Stimulated activated naive CD8-positive, alpha-beta T cell treated with anti-CD3 and anti-CD28 coated beads, Interleukin-15, amount 100 ng/mL, for 72 hours (primary cell): Measurements from ENCODE around the gene LPIN3.

Experiments
- ATAC-seq: fragments of 150-1000 bp; cut with Tn5 transposase; 2 replicates; pipeline ENCODE4 v1.10.0; 2021; ENCODE audit warnings: mild to moderate bottlenecking, moderate library complexity
- DNase-seq, 2 donors: peaks; one replicate each; pipeline ENCODE4 v3.0.0; 2021 to 2022
- H3K27ac Mint-ChIP-seq, 2 donors: one replicate each; pipeline ENCODE4 v1.8.0; 2022; ENCODE audit warnings: mild to moderate bottlenecking in 2 of 2, mixed read lengths in 2 of 2, moderate library complexity in 2 of 2
- H3K27me3 Mint-ChIP-seq: one replicate; pipeline ENCODE4 v1.8.0; 2022; ENCODE audit warnings: mixed read lengths
- H3K4me1 Mint-ChIP-seq: one replicate; pipeline ENCODE4 v1.8.0; 2022; ENCODE audit warnings: mild to moderate bottlenecking, mixed read lengths
- H3K4me3 Mint-ChIP-seq, 2 donors: one replicate each; pipeline ENCODE4 v1.8.0; 2022; ENCODE audit warnings: mild to moderate bottlenecking in 2 of 2, mixed read lengths in 2 of 2, moderate library complexity in 1 of 2
- H3K9me3 Mint-ChIP-seq, 2 donors: one replicate each; pipeline ENCODE4 v1.8.0; 2022; ENCODE audit warnings: mixed read lengths in 2 of 2

The LPIN3 gene

DNA sequence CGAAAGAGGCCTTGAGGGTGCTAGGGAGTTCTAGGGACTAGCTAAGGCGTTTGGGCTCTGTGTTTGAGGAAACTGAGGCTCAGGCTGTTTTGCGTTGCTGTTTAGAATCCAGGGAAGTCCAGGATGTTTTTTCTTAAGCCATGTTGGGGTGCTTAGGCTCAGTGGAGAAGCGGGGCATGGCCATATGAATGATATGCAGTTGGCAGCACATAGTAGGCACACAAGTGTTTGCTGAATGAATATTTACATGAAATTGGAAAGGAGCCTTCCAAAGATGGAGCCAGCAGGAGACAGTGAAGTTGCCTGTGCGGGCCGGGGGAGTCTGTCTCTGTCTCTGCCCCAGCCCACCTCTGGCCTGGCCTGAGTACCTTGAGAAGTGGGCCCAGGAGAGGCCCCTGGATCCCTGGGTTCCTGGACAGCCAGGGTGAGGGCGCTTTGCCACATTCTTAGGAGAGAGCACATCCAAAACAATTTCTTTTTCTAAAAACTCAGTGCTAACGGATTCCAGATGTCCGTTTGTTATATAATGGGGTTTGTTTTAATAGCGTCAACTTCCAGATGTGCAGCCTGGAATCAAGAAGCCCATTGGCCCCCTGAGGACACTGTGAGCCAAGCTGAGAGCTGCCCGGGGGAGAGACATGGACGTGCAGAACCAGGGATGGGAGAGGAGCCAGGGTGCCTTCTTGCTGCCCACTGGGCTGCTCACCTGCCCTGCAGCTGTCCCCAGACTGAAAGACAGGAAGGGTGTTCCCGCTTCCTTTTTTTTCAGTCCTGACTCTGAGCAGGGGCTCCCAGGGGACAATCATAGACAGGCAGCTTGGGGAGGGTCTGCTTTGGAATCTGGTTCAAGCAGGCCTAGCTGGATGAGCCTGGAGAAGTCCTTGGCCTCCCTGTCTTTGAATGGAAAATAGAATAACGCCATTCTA, 46.1 kb downstream of the LPIN3 start:
- DNase-seq (no peak), ATAC-seq (no peak)
- Mint-ChIP-seq H3K4me1 (no peaks in the 10 kb centered on the region), H3K27ac (no peak overlapping the region), H3K9me3 (peaks cover 4 to 7% of the 10 kb centered on the region in 2 donors), H3K27me3 (peaks cover 10% of the 10 kb centered on the region), H3K4me3 (no peak overlapping the region)

- H3K27me3 Mint-ChIP-seq, result peaks cover 10% of the 10 kb centered on the region
- no peak overlapping the region for H3K4me3 Mint-ChIP-seq
- no peaks in the 10 kb centered on the region for H3K4me1 Mint-ChIP-seq
- ATAC-seq, result no peak
- DNase-seq, result no peak
- H3K27ac Mint-ChIP-seq, result no peak overlapping the region
- peaks cover 4 to 7% of the 10 kb centered on the region in 2 donors for H3K9me3 Mint-ChIP-seq
Observed at GRCh38 chr20:41387444-41387851, 46.8 kb downstream of the LPIN3 start.

GRCh38 chr20:41390889-41391288, 50.3 kb downstream of the LPIN3 start:
- no peak overlapping the region for H3K27ac Mint-ChIP-seq
- ATAC-seq (no peak), DNase-seq (no peak)
- H3K27me3 Mint-ChIP-seq, result no peaks in the 10 kb centered on the region
- no peaks in the 10 kb centered on the region for H3K4me1 Mint-ChIP-seq
- no peak overlapping the region for H3K4me3 Mint-ChIP-seq
- H3K9me3 Mint-ChIP-seq, result no peaks in the 10 kb centered on the region

GRCh38 chr20:41391587-41392001, 51.0 kb downstream of the LPIN3 start:
- Mint-ChIP-seq H3K4me3 (no peak overlapping the region), H3K27ac (peak overlapping the region in 1 of 2 donors; percentile 19), H3K9me3 (no peaks in the 10 kb centered on the region), H3K4me1 (no peaks in the 10 kb centered on the region), H3K27me3 (no peaks in the 10 kb centered on the region)
- no peak for DNase-seq
- no peak for ATAC-seq

- H3K9me3 Mint-ChIP-seq, result no peaks in the 10 kb centered on the region
- no peak for DNase-seq
- no peaks in the 10 kb centered on the region for H3K27me3 Mint-ChIP-seq
- no peak for ATAC-seq
- H3K4me3 Mint-ChIP-seq, result no peak overlapping the region
- H3K4me1 Mint-ChIP-seq, result no peaks in the 10 kb centered on the region
- peak overlapping the region in 1 of 2 donors; percentile 86 for H3K27ac Mint-ChIP-seq
Observed at GRCh38 chr20:41392295-41392694, 51.7 kb downstream of the LPIN3 start.

GRCh38 chr20:41392871-41393704, 52.5 kb downstream of the LPIN3 start:
- DNase-seq (no peak), ATAC-seq (no peak)
- H3K27me3 Mint-ChIP-seq, result no peaks in the 10 kb centered on the region
- no peak overlapping the region for H3K27ac Mint-ChIP-seq
- no peak overlapping the region for H3K4me3 Mint-ChIP-seq
- no peaks in the 10 kb centered on the region for H3K4me1 Mint-ChIP-seq
- no peaks in the 10 kb centered on the region for H3K9me3 Mint-ChIP-seq

DNA sequence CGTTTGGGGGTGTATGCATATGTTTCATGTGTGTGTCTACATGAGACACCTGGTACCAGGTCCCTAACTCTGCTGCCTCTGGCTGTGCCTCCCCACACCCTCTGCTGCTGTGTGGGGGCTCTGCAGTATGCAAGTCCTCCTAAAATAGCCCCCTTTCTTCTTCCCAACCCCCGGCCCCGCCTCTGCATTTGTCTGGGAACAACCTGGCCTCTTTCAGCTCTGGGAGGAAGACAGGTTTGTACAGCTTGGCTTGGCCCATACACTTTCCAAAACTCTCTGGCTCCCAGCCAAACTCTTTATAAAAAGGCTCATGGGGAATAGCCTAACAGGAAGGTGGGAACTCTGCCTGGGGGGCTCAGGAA, 53.1 kb downstream of the LPIN3 start:
- Mint-ChIP-seq H3K27ac (no peak overlapping the region), H3K4me1 (no peaks in the 10 kb centered on the region), H3K4me3 (no peak overlapping the region), H3K9me3 (no peaks in the 10 kb centered on the region), H3K27me3 (no peaks in the 10 kb centered on the region)
- DNase-seq, result no peak
- no peak for ATAC-seq

DNA sequence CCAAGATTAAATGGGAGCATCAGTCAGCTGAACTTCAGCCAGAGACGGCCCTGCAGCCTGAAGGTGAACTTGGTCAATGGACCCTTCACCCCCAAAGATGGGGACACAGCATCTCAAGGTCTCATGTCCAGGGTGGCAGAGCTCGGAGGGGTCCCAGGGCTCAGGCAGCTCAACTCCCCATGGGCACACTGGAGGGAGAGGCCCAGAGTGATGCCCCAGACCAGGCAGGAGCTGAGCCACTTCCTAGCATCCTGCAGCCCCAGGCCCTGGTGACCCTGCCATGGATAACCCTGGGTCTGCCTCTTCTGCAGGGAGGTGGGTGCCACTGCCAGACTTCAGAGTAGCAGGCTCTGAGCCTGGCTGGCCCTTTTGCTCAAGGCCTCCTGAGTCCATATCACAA, 53.5 kb downstream of the LPIN3 start:
- no peak overlapping the region for H3K4me3 Mint-ChIP-seq
- no peaks in the 10 kb centered on the region for H3K4me1 Mint-ChIP-seq
- DNase-seq (no peak), ATAC-seq (no peak)
- H3K27me3 Mint-ChIP-seq, result no peaks in the 10 kb centered on the region
- no peak overlapping the region for H3K27ac Mint-ChIP-seq
- no peaks in the 10 kb centered on the region for H3K9me3 Mint-ChIP-seq

- Mint-ChIP-seq H3K9me3 (no peaks in the 10 kb centered on the region), H3K27ac (peak overlapping the region in 1 of 2 donors; percentile 24), H3K4me1 (no peaks in the 10 kb centered on the region), H3K4me3 (no peak overlapping the region), H3K27me3 (no peaks in the 10 kb centered on the region)
- ATAC-seq (no peak), DNase-seq (no peak)
Observed at GRCh38 chr20:41394931-41395666, 54.5 kb downstream of the LPIN3 start.

DNA sequence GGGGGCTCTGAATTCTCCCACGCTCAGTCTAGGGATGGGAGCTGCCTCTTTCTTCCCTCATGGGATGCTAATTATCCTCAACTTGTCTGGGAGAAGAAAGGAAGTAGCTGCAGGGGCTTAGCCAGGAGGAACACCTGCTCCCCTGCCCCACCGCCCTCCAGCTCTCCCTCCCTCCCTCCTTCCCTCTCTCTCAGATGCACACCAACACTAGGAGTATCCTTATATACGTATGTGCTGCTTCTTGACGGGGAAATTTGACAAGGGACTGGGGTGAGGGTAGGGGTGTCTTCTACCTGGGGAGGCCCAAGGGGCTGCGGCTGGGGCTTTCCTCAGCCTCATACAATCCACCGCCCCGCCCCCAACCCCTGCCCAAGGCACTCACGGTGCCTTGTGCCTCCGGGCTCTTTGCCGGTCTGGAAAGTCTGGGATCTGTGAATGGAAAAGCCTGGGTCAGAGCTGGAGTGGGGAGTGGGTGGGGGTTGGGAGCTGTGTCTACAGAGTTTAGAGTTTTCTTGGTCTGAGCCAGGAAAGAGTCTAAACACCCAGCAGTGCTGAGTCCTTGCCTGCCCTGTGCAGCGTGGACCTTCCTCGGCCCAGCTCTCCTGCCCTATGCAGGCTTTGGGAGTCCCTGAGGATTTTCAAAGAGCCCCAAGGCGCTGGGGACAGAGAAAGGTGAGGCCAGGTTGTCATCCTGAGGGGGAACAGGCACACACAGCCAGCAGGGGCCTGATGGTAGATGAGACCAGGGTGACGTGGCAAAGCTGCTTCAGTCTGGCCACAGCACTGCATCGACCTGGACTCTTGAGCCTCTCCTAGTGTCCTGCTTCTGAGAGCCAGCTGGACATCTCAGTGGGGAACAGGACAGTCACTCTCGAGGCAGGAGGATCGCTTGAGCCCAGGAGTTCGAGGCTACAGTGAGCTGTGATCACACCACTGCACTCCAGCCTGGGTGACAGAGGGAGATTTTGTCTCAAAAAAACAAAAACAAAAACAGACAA, 55.3 kb downstream of the LPIN3 start:
- Mint-ChIP-seq H3K4me1 (no peaks in the 10 kb centered on the region), H3K9me3 (no peaks in the 10 kb centered on the region), H3K27ac (peak overlapping the region in 1 of 2 donors; percentile 24), H3K4me3 (no peak overlapping the region), H3K27me3 (no peaks in the 10 kb centered on the region)
- ATAC-seq, result peak; percentile 42
- DNase-seq, result no peak

- H3K9me3 Mint-ChIP-seq, result no peaks in the 10 kb centered on the region
- no peak overlapping the region for H3K4me3 Mint-ChIP-seq
- DNase-seq (no peak), ATAC-seq (no peak)
- no peaks in the 10 kb centered on the region for H3K27me3 Mint-ChIP-seq
- no peaks in the 10 kb centered on the region for H3K4me1 Mint-ChIP-seq
- no peak overlapping the region for H3K27ac Mint-ChIP-seq
Observed at GRCh38 chr20:41398408-41398807, 57.8 kb downstream of the LPIN3 start.

- H3K27ac Mint-ChIP-seq, result peak overlapping the region in 1 of 2 donors; percentile 65
- no peaks in the 10 kb centered on the region for H3K27me3 Mint-ChIP-seq
- H3K4me3 Mint-ChIP-seq, result no peak overlapping the region
- no peak for DNase-seq
- H3K9me3 Mint-ChIP-seq, result no peaks in the 10 kb centered on the region
- ATAC-seq, result no peak
- peaks cover 12% of the 10 kb centered on the region for H3K4me1 Mint-ChIP-seq
Observed at GRCh38 chr20:41403604-41404003, 63.0 kb downstream of the LPIN3 start.

- no peaks in the 10 kb centered on the region for H3K27me3 Mint-ChIP-seq
- peaks cover 23% of the 10 kb centered on the region for H3K4me1 Mint-ChIP-seq
- H3K27ac Mint-ChIP-seq, result no peak overlapping the region
- H3K9me3 Mint-ChIP-seq, result no peaks in the 10 kb centered on the region
- H3K4me3 Mint-ChIP-seq, result no peak overlapping the region
- ATAC-seq (no peak), DNase-seq (no peak)
Observed at GRCh38 chr20:41405436-41405835, 64.8 kb downstream of the LPIN3 start.

DNA sequence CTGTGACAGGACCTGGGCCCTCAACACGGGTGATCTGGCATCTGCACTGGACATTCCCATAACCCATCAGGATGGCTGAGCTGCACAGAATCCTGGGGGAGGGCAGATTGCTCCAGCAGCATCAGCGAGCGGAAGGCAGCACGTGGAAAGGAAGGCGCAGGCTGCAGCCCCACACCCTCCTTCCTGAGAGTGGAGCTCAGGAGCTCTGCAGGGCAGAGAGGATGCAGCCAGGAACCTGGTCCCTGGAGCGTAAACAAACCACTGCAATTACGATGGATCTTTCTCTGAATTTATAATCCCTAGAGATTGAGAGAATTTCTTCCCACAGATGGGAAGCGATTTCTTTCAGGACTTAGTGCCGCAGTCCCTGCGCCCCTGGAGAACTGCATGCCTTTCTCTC, 65.7 kb downstream of the LPIN3 start:
- no peak for DNase-seq
- H3K9me3 Mint-ChIP-seq, result no peaks in the 10 kb centered on the region
- H3K27me3 Mint-ChIP-seq, result no peaks in the 10 kb centered on the region
- no peak overlapping the region for H3K4me3 Mint-ChIP-seq
- H3K27ac Mint-ChIP-seq, result no peak overlapping the region
- no peak for ATAC-seq
- peaks cover 23% of the 10 kb centered on the region for H3K4me1 Mint-ChIP-seq
